IPS-18c (cell line): Measurements from ENCODE around the gene GREM2.

ENCODE experiments used
- H3K4me3 ChIP-seq: 2 replicates; pipeline ENCODE4 v1.7.0; 2013; ENCODE audit warnings: low read depth, mild to moderate bottlenecking, low read length, moderate library complexity; ENCODE audit not compliant: insufficient read depth
- H3K9me3 ChIP-seq: one replicate; pipeline ENCODE4 v1.6.1; 2013; ENCODE audit warnings: mild to moderate bottlenecking, low read length, moderate library complexity; ENCODE audit not compliant: control insufficient read depth, insufficient read depth

GREM2 gene

DNA sequence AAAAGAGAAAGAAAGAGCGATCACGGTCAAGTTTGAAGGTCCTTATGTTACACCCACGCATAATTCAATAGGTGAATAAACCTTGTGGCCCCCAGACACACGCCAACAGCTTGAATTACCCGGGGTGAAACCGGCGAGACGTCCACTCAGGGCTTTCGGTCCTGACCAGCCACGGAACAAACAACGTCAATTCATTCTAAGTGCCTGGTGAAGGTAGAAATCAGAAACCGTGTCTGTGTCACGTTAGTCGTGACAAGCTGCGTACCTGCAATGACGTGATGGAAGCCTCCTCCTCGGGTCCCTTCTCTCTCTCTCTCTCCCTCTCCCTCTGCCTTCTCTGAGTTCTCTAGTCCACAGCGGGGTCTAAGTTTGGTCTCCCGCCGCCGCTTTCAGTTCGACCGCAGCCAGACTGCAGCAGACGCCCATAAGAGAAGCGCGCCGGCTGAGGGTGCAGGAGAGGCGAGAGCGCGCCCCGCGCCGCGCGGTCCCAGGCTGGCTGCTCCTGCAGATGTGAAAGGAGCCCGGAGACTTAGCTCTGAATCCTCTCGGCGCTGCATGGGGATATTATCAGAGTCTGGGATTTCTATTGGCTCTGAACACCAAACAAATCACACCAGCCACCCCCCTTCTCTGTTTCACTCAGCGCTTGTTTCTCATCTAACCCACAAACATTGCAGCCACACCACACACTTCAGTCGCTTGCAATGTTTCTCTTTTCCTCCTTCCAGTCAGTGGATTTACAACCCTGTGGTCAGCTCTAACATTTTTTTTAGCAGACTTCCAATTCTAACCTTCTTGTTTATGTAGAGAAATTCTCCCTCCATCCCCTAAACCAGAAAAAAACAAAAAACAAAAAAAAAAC, at the start of gene GREM2:
Gene GREM2, minus strand, starts transcription at position 537 of the 862 bp plus-strand sequence. CDS start 118,680 bp downstream, outside the sequence.
- peak within 1 kb of the TSS; percentile 38 for H3K4me3 ChIP-seq
- H3K9me3 ChIP-seq: no peaks in the 10 kb centered on the region

DNA sequence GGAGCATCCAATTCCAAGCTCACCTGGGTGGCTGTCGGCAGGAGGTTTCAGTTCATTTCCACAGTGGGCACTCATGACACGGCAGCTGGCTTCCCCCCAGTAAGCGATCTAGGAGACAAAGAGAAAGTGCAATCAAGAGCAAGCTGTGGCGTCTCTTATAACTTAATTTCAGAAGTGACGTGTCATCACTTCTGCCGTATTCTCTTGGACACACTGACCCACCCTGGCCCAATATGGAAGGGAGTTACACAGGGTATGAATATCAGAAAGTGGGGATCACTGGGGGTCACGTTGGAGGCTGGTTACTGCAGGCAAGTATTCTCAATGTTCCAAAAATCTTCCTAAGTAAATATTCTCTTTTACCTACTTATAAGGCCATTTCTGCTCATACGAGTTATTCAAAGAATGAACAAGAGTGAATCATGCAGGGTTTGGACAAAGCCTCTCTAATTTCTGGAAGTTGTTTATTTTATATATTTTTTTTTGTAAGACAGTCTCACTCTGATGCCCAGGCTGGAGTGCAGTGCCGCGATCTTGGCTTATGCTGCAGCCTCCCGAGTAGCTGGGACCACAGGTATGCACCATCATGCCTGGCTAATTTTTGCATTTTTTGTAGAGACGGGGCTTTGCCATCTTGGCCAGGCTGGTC, 46.5 kb upstream of the GREM2 start:
- Histone ChIP-seq H3K4me3 (no peak overlapping the region), H3K9me3 (no peaks in the 10 kb centered on the region)

GRCh38 chr1:240656531-240656930, 44.6 kb upstream of the GREM2 start:
- no peaks in the 10 kb centered on the region for H3K9me3 ChIP-seq

DNA sequence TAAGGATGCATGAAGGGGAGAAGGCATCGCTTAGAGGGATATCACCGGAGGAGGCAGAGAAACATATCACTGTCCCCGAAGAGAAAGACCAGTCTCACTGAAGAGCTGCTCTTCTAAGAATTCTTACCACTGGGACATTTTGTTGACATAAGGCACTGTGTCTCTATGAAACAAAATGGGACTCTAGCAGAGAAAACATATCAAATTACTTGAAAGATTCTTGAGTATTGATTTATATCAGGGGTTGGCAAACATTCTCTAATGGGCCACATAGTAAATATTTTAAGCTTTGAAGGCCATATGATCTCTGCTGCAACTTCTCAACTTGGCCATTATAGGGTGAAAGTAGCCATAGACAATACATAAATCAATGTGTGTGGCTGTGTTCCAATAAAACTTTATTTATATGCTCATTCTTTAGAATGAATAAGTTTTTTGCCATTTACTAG, 41.0 kb upstream of the GREM2 start:
- H3K9me3 ChIP-seq: no peaks in the 10 kb centered on the region
- no peak overlapping the region for H3K4me3 ChIP-seq

More at GRCh38 chr1:240656531-240656930, 44.6 kb upstream of the GREM2 start:
- no peak overlapping the region for H3K4me3 ChIP-seq

DNA sequence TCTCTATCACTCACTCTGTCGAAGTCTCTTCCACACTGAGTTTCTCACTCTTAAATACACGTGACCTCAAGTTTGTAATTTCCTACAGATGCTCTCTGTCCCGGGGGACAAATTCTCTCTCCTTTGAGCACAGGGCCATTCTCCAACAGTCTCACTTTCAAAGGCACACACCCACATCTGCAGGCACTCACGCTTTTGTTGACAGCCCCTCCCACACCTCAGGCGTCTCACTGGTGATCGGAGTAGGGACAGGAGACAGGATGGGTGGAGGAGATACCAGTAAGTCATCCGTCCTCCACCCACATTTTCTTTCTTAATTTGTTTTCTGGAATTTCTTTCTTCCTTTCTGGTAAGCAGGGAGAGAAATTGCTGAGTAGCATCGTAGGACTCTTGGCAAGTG, 40.6 kb upstream of the GREM2 start:
- no peak overlapping the region for H3K4me3 ChIP-seq
- no peaks in the 10 kb centered on the region for H3K9me3 ChIP-seq

- no peaks in the 10 kb centered on the region for H3K9me3 ChIP-seq
- H3K4me3 ChIP-seq: no peak overlapping the region
These were observed 38.9 kb upstream of the GREM2 start for GRCh38 chr1:240650877-240651276.

DNA sequence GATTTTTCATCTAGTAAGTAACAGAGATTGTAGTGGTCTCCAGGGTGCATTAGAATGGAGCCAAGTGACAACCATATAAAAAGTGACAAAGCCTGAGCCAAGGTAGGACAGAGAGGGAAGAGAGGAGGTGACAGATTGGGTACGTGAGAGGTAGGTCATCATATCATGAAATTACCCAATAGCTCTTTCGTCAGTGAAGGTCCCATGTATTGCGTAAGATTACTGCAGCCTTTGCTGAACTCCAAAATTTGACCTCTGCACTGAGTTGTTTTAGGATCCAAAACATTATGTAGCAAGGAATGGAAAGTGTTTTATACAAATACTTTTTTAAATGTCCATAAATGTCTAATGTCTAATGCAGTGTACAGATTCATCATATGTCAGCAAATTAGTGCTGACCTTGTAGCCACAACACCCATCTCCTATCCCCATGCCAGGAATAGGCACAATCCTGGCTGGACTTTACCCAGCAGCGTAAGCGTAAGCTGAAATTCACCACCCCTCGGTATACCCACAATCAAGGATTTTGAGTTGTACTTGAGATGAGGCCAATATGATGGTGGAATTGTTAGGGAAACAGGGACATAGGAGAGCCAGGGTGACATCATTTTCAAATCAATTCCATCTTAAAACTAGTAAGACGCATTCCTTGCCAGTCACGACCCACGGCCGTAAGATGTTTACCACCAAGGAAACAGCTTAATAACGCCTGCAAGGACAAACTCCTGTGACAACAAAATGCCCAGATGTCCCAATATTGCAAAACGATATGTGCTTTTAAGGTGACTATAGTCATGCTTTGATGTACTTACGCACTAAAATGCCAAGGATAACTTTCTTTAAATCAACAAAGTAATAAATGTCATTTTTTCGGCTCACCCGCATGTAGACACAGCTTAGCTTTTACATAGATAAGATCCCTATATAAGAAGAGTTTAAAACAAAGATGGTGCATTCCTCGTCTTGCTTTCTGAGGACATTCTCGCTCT, 38.1 kb upstream of the GREM2 start:
- Histone ChIP-seq H3K4me3 (no peak overlapping the region), H3K9me3 (no peaks in the 10 kb centered on the region)

DNA sequence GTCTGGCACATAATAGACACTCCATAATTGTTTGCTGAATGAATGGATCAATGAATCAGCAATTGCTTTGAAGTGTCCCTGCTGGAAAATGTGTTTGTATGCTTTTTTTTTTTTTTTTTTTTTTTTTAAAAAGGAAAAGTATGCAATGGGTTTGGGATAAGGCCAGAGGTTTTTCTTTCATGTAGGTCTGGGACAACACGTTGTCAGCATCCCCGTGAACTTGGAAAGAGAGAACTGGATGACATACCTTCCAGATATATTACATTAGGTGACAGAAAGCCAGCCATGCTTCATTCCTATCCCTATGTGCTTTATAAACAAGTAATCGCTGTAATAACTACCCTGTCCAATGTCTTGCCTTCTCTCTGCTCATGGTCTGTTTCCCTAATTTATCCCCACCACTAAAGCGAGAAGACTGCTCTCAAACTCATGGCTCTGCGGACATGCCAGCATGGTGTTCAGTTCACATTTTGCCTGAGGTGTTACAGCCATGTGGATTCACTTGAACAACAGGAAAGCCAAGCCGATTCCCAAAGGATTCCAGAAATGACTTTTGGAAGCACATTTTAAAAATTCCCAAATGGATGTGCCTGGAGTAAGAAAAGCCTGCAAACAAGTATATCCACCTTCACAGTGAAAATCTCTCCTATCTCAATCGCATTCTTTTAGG, 34.8 kb upstream of the GREM2 start:
- Histone ChIP-seq H3K9me3 (no peaks in the 10 kb centered on the region), H3K4me3 (no peak overlapping the region)

DNA sequence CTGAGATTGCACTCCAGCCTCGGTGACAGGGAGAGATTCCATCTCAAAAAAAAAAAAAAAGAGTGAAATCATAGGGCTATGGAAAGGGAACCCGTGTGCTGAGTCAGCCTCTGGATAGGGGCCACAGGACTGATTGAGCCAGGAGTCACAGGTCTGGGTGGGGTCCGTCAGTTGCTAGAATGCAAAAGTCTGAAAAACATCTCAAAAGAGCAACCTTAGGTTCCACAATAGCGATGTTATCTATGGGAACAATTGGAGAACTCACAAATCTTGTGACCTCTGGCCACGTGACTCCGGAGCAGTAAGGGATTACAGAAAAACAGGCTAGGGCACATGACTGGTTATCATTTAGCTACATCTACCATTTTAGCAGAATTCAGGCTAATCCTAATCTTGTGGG, 32.8 kb upstream of the GREM2 start:
- no peaks in the 10 kb centered on the region for H3K9me3 ChIP-seq
- no peak overlapping the region for H3K4me3 ChIP-seq

DNA sequence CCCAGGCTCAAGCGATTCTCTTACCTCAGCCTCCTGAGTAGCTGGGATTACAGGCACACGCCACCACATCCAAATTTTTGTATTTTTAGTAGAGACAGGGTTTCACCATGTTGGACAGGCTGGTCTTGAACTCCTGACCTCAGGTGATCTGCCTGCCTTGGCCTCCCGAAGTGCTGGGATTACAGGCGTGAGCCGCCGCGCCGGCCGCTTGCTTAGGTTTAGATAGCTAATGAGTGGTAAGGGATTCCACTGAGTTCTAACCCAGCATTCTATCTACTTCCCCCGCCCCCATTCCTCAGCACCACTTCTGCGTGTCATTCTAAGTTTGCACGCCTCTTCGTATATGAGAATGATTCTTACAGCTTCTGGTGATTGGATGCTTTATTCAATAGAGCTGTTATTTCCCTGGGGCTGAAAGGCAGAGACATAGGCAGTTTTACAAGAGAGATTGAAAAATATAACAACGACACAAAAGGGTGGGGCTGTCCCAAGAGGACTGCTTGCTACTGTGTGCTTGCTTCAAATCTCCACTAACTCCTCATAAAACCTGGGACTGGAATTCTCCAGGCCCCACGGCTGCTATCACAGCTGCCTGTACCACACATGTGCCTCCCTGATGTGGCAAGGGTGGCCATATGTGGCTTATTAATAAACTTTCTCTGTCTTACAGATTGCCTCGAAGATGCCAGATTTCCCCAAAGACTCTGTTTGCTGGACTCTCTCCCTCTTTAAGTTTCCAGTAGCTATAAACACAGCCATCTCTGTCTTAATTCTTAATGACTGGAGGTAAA, 23.7 kb upstream of the GREM2 start:
- Histone ChIP-seq H3K9me3 (no peaks in the 10 kb centered on the region), H3K4me3 (no peak overlapping the region)

DNA sequence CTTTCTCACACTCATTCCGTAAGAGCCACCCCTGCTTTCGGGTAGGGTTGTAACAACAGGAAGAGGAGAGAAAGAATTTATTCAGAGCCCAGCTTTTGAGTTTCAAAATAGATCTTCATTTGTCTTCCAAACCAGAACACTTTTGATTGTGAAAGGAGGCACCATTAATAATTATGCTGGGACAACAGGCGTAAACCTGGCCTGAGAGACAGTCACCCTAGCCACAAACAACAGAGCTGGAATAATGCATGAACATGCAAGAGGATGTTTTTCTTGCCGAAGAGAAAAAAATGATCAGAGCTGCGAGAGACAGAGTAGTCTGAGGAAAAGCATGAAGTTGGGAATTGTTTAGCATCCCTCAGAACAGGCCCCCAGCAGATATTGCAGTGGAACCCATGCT, 18.5 kb upstream of the GREM2 start:
- Histone ChIP-seq H3K9me3 (no peaks in the 10 kb centered on the region), H3K4me3 (no peak overlapping the region)

GRCh38 chr1:240621249-240621648, 9.3 kb upstream of the GREM2 start:
- H3K9me3 ChIP-seq: no peaks in the 10 kb centered on the region

DNA sequence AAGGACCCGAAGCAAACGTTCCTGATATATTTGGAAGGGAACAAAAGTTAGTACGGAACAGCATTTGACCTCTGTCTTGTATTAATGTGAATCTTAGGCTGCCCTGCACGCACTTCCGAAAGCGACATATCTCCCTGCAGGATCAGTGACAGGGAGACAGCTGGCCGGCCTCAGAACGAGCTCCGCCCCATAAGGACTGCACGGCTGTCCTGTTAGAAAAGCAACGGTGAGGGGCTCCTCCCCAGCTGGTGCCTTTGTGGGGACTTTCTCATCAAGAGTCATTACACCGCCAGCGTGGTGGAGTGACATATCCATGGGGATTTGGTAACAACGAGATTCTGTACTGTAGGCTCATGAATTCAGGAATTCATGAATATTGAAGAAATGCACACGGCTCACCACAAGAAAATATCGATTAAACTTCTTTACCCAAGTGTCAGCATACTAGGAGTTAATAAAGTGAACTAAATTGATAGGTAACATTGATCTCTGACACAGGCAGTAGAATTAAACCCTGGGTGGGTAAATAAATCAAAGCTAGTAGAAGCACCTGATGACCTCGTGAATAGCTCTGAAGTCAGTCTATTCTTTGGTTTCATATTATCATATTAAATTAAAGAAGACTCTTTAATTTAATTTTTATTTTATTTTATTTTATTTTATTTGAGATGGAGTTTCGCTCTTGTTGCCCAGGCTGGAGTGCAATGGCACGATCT, 8.1 kb upstream of the GREM2 start:
- no peak overlapping the region for H3K4me3 ChIP-seq
- H3K9me3 ChIP-seq: no peaks in the 10 kb centered on the region

More at GRCh38 chr1:240621249-240621648, 9.3 kb upstream of the GREM2 start:
- H3K4me3 ChIP-seq: no peak overlapping the region

GRCh38 chr1:240619357-240619756, 7.4 kb upstream of the GREM2 start:
- Histone ChIP-seq H3K9me3 (no peaks in the 10 kb centered on the region), H3K4me3 (no peak overlapping the region)

DNA sequence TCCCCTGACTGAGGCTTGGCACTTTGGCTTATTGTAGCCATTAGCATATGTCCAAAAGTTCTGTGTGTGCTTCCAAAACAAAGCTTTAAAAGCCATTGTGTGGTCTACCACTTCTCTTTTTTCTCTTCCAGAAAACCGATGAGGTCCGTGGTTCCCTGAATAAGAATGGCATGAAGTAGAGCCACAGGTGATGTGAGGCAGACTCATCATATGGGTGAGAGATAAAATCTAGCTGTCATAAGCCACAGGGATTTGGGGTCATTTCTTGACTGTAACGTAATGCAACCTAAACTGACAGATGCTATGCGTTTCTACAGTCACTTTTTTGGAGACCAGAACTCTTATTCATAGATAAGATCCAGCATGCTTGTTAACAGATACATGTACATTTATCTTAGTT, 7.0 kb upstream of the GREM2 start:
- no peak overlapping the region for H3K4me3 ChIP-seq
- no peaks in the 10 kb centered on the region for H3K9me3 ChIP-seq

- H3K9me3 ChIP-seq: no peaks in the 10 kb centered on the region
- H3K4me3 ChIP-seq: no peak overlapping the region
These were observed 4.1 kb upstream of the GREM2 start for GRCh38 chr1:240616018-240616417.
